Loucy (cell line): ENCODE results near the gene ZFHX3.

Experiments used
- EZH2phosphoT487 ChIP-seq: fragments of 200-600 bp; IDR thresholded peaks from 2 replicates; pipeline ENCODE4 v1.6.1; 2018; ENCODE audit warnings: antibody characterized with exemption, mild to moderate bottlenecking, moderate library complexity, borderline replicate concordance
- TF ChIP-seq, protein P1 (sequence below): fragments of 200-600 bp; sonication (generic); conservative IDR thresholded peaks from 2 replicates; pipeline ENCODE4 v1.5.1; 2014; ENCODE audit warnings: mild to moderate bottlenecking, antibody characterized with exemption, low read length

GRCh38 chr16:72961115-72961832 is 86.7 kb downstream of the ZFHX3 start:
- TF ChIP-seq, protein P1, sequence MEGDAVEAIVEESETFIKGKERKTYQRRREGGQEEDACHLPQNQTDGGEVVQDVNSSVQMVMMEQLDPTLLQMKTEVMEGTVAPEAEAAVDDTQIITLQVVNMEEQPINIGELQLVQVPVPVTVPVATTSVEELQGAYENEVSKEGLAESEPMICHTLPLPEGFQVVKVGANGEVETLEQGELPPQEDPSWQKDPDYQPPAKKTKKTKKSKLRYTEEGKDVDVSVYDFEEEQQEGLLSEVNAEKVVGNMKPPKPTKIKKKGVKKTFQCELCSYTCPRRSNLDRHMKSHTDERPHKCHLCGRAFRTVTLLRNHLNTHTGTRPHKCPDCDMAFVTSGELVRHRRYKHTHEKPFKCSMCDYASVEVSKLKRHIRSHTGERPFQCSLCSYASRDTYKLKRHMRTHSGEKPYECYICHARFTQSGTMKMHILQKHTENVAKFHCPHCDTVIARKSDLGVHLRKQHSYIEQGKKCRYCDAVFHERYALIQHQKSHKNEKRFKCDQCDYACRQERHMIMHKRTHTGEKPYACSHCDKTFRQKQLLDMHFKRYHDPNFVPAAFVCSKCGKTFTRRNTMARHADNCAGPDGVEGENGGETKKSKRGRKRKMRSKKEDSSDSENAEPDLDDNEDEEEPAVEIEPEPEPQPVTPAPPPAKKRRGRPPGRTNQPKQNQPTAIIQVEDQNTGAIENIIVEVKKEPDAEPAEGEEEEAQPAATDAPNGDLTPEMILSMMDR = peak; percentile 52
- TF ChIP-seq EZH2phosphoT487 = no peak
